GM13976 (cell line): ENCODE measurements around the gene ITGA7.

Source experiments
- DNase-seq: peaks from one replicate; pipeline ENCODE4 v3.0.0; 2012; ENCODE audit warnings: low spot score
- in situ Hi-C: fragments of 300-500 bp; cut with MboI; formaldehyde crosslinking; loops from one replicate; pipeline ENCODE4 v1.12.0; 2022; ENCODE audit warnings: low sequenced_read_pairs, mixed read lengths, inconsistent platforms; ENCODE audit not compliant: unreplicated experiment
- TF ChIP-seq, protein P1 (sequence below): IDR thresholded peaks from 2 replicates; pipeline ENCODE4 v1.5.1; 2012; ENCODE audit warnings: borderline replicate concordance, mild to moderate bottlenecking; ENCODE audit not compliant: insufficient read depth; ENCODE audit errors: extremely low read depth, missing control alignments, control extremely low read depth

Gene ITGA7

DNA sequence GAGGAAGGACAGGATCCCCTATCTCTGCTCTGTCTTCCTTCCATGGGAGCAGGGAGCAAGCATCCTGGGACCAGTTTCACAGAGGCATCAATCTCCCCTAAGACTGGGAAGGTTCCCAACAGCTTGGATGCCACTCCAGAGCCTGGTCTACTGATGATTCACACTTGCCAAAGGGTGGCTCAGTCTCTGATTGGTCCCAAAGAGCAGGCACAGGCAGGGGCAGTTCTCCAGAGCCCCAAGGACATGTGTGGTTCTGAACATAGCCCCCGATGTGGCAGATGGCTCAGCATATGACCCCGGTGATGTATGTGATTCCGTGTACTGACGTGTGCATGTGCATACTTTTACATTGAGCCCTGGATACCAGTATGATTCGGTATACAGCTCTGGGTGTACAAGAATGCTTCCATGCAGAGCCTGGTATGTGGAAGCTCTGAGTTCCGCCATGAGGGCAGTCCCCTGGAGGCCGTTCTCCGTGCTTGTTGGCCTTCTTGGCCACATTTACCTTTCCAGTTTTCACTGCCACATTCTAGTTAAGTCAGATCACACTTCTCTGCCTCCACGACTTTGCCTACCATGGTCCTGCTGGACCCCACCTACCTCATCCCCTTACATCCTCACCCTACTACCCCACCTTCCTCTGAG is 21.2 kb downstream of the ITGA7 start:
- in situ Hi-C loops = no loop called here
- TF ChIP-seq, protein P1, sequence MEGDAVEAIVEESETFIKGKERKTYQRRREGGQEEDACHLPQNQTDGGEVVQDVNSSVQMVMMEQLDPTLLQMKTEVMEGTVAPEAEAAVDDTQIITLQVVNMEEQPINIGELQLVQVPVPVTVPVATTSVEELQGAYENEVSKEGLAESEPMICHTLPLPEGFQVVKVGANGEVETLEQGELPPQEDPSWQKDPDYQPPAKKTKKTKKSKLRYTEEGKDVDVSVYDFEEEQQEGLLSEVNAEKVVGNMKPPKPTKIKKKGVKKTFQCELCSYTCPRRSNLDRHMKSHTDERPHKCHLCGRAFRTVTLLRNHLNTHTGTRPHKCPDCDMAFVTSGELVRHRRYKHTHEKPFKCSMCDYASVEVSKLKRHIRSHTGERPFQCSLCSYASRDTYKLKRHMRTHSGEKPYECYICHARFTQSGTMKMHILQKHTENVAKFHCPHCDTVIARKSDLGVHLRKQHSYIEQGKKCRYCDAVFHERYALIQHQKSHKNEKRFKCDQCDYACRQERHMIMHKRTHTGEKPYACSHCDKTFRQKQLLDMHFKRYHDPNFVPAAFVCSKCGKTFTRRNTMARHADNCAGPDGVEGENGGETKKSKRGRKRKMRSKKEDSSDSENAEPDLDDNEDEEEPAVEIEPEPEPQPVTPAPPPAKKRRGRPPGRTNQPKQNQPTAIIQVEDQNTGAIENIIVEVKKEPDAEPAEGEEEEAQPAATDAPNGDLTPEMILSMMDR = no peak
- no peak for DNase-seq

DNA sequence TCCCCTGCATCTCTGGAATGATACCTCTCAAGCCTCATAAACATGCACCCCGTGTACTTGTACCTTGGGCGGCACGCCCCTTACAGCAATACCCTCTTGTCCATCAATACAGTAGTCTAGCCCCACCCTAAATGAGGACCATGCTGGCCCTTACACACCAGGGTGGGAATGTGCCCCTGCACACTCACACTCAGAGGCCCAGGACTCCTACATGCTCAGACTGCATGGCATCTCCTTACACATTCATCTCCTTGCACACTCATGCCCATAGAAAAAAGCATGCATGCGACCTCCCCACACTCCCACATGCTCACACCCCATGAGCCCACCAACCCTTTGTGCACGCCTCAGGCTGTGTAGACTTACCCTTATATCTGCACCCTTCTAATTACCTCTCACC is 22.0 kb downstream of the ITGA7 start:
- TF ChIP-seq, protein P1 = no peak
- DNase-seq = no peak
- in situ Hi-C loops = no loop called here

DNA sequence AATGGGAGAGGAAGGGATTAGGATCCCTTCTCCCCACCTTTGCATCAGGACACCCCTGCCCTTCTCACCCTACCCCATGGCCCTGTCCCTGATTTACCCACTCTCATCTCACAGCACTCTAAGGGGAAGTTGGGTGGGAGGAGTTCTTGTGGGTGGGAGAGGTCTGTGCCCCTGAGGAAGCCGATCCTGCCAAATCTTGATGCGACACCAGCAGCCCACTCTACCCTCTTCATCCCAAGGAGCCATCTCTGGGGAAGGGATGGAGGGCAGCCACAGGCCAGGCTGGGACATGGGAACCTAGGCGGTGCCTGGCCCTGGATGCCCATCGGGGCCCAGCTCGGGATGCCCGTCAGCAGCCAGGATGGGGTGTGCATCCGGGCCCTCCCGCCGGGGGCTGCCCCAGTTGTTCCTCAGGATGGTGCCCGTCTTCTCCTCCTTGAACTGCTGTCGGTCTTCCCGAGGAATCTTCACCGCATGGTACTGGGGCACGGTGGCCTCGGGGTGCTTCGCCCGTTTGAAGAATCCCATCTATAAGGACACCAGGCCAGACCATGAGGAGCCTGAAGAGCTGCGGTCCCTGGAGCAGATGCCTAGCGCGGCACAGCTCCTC is 22.8 kb downstream of the ITGA7 start:
- TF ChIP-seq, protein P1 = no peak
- DNase-seq = peak; percentile 8

DNA sequence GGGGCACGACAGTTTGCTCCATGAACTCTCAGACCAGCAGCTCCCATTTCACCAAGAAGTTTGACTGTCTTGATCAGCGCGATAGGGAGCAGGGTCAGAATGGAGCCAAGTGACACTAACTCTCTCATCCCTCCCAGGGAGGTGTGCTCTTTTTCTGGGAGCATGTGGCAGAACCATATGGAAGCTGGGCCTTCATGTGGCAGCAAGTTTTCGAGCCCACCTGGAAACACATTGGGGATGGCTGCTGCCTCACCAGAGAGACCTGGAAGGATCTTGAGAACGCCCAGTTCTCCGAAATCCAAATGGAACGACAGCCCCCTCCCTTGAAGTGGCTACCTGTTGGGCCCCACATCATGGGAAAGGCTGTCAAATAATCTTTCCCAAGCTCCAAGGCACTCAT is 24.0 kb downstream of the ITGA7 start:
- in situ Hi-C loops = no loop called here
- TF ChIP-seq, protein P1 = no peak
- DNase-seq = no peak

More for the DNA sequence above, 22.8 kb downstream of the ITGA7 start:
- in situ Hi-C loops = no loop called here

DNA sequence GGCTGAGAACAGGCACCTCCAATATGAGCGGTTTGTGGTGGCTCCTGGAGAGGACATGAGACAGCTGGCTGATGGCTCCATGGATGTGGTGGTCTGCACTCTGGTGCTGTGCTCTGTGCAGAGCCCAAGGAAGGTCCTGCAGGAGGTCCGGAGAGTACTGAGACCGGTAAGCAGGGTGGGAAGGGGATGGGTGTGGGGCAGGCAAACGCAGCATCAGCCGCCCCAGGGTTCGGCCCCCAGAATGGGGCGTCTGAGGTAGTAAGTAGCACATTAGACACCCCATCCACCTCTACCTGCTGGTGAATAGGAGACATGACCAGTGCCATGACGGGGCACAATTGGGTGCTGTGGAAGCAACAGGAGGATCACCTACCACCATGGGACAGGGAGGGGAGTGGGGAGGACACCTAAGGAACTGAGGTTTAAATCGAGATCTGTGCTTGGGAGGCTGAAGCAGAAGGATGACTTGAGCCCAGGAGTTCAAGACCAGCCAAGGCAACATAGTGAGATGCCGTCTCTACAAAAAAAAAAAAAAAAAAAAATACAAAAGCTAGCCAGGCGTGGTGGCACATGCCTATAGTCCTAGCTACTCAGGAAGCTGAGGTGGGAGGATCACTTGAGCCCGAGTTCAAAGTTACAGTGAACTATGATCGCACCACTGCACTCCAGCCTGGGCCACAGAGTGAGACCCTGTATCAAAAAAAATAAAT is 25.5 kb downstream of the ITGA7 start:
- TF ChIP-seq, protein P1 = no peak
- no peak for DNase-seq
- in situ Hi-C loops = no loop called here

DNA sequence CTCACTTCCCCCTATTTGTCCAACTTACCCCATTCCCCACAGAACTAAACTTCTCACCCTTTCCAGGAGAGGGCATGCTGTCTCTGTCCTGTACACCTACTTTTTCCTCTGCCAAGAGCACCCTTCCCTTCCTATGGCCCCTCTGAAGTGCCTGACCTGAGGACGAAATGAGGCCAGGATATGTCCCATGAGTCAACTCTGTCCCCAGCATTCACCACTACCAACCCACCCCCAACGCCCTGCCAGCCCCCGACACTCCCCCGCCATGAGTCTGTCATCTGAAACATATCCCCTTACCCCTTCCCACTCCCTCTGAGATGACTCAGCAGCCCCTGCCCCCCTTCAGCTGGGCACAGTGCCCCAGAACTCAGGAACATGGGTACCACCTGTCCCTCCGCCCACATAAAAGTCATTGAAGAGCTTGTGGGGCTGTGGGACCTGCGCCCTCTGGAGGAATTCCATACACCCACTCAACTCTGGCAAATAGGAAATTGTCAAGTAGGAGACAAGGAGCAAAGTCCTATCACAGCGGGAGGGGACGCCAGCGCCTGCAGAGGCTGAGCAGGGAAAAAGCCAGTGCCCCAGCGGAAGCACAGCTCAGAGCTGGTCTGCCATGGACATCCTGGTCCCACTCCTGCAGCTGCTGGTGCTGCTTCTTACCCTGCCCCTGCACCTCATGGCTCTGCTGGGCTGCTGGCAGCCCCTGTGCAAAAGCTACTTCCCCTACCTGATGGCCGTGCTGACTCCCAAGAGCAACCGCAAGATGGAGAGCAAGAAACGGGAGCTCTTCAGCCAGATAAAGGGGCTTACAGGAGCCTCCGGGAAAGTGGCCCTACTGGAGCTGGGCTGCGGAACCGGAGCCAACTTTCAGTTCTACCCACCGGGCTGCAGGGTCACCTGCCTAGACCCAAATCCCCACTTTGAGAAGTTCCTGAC is 26.3 kb downstream of the ITGA7 start:
- in situ Hi-C loops = no loop called here
- no peak for DNase-seq

More for the DNA sequence above, 26.3 kb downstream of the ITGA7 start:
- TF ChIP-seq, protein P1 = no peak
